NCI-H774 (cell line): ENCODE results near the gene FOXQ1.

Experiments
- DNase-seq: peaks from one replicate; lab custom pipeline; 2025; lab: John Stamatoyannopoulos, UW

FOXQ1 gene

GRCh38 chr6:1363729-1364572, 52.1 kb downstream of the FOXQ1 start:
- DNase-seq, result no peak
